Measurements from ENCODE around the gene IL31RA.

The IL31RA gene

GRCh38 chr5:55860288-55860687 lies 9.1 kb downstream of the IL31RA start:
- DNase-seq (ENCODE audit: low read depth), result no peak

- DNase-seq (ENCODE audit: low read depth), result no peak
Measured at GRCh38 chr5:55860709-55861108, 9.6 kb downstream of the IL31RA start.

GRCh38 chr5:55864606-55865541 lies 13.7 kb downstream of the IL31RA start:
- no peak for DNase-seq (ENCODE audit: low read depth)

GRCh38 chr5:55865831-55866230 lies 14.7 kb downstream of the IL31RA start:
- no peak for DNase-seq (ENCODE audit: low read depth)

- DNase-seq (ENCODE audit: low read depth), result no peak
Measured at GRCh38 chr5:55866485-55866884, 15.3 kb downstream of the IL31RA start.

GRCh38 chr5:55866934-55867333 lies 15.8 kb downstream of the IL31RA start:
- DNase-seq (ENCODE audit: low read depth), result no peak

GRCh38 chr5:55868846-55869245 lies 17.7 kb downstream of the IL31RA start:
- DNase-seq (ENCODE audit: low read depth), result no peak

GRCh38 chr5:55869847-55870246 lies 18.7 kb downstream of the IL31RA start:
- DNase-seq (ENCODE audit: low read depth), result no peak

GRCh38 chr5:55873234-55873633 lies 22.1 kb downstream of the IL31RA start:
- DNase-seq (ENCODE audit: low read depth), result no peak

GRCh38 chr5:55877655-55878054 lies 26.5 kb downstream of the IL31RA start:
- DNase-seq (ENCODE audit: low read depth), result no peak

- no peak for DNase-seq (ENCODE audit: low read depth)
Measured at GRCh38 chr5:55880453-55880852, 29.3 kb downstream of the IL31RA start.

GRCh38 chr5:55885359-55885758 lies 34.2 kb downstream of the IL31RA start:
- peak; percentile 15 for DNase-seq (ENCODE audit: low read depth)

- DNase-seq (ENCODE audit: low read depth), result no peak
Measured at GRCh38 chr5:55888205-55888604, 37.0 kb downstream of the IL31RA start.

GRCh38 chr5:55892479-55892878 lies 41.3 kb downstream of the IL31RA start:
- no peak for DNase-seq (ENCODE audit: low read depth)

- no peak for DNase-seq (ENCODE audit: low read depth)
Measured at GRCh38 chr5:55894135-55894534, 43.0 kb downstream of the IL31RA start.

- no peak for DNase-seq (ENCODE audit: low read depth)
Measured at GRCh38 chr5:55895346-55895745, 44.2 kb downstream of the IL31RA start.

- DNase-seq (ENCODE audit: low read depth), result no peak
Measured at GRCh38 chr5:55896238-55896637, 45.1 kb downstream of the IL31RA start.

GRCh38 chr5:55896663-55897062 lies 45.5 kb downstream of the IL31RA start:
- no peak for DNase-seq (ENCODE audit: low read depth)

- no peak for DNase-seq (ENCODE audit: low read depth)
Measured at GRCh38 chr5:55897206-55897894, 46.2 kb downstream of the IL31RA start.

- DNase-seq (ENCODE audit: low read depth), result no peak
Measured at GRCh38 chr5:55897905-55898304, 46.7 kb downstream of the IL31RA start.

- DNase-seq (ENCODE audit: low read depth), result no peak
Measured at GRCh38 chr5:55899344-55899743, 48.2 kb downstream of the IL31RA start.

GRCh38 chr5:55900068-55900467 lies 48.9 kb downstream of the IL31RA start:
- no peak for DNase-seq (ENCODE audit: low read depth)

- no peak for DNase-seq (ENCODE audit: low read depth)
Measured at GRCh38 chr5:55900776-55901175, 49.6 kb downstream of the IL31RA start.

All from CMK (cell line).